ENCODE data around the gene C1QTNF12. TPM values are rescaled to one million over a fixed set of nuclear protein-coding genes. Genes with fewer than 3 reads are reported as not detected.

Gene C1QTNF12
- total and polyA plus RNA-seq, 2 experiments from 2014 or later, result 4.1 to 4.2 TPM

DNA sequence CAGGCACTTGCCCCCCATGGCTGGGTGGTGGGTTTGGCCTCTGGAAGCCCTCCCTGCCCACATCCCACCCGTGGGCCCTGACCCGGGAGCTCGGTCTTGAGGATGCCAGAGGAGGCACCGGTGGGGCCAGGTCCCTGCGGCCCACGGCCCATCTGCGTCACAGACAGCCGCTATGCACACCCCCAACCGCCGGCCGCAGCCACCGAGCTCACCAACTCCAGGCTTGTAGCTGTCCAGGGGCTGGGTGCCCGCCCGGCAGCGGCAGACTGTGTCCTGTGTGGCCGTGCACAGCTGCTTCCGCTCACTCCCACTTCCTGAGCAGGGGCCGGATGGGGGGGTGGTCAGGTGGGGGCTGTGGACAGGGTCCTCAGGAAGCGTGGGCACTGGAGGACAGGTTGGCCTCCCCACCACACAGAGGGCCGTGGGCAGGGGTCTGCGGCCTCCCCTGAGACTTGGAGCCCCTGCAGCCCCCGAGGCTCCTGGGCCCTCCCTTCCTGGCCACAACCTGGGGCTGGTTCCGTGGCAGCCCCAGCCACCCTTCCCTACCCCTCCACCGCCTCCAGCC is 33.7 kb downstream of the C1QTNF12 start:
- Histone ChIP-seq H3K9me2 (ENCODE audit: insufficient read depth) (no peaks in the 10 kb centered on the region), H3K27me3 (ENCODE audit: insufficient read depth) (no peaks in the 10 kb centered on the region), H4K20me1 (replicated peaks; ENCODE audit: insufficient read depth) (no peaks in the 10 kb centered on the region; the same call in 1 of the 2 replicates), H2AFZ (no peak overlapping the region), H3K27ac (ENCODE audit: low read depth) (no peak overlapping the region), H3K4me2 (no peak overlapping the region), H3K4me3 (no peak overlapping the region), H3K79me2 (replicated peaks; ENCODE audit: insufficient read depth) (no peaks in the 10 kb centered on the region), H3K36me3 (ENCODE audit: insufficient read depth) (peaks cover 4% of the 10 kb centered on the region; the same call in 1 of the 2 replicates), H3F3A (replicated peaks; ENCODE audit: low read depth) (no peaks in the 10 kb centered on the region), H3K4me1 (ENCODE audit: insufficient read depth) (no peaks in the 10 kb centered on the region)
- Mint-ChIP-seq H3K36me3 (ENCODE audit: low read depth) (peaks cover 8% of the 10 kb centered on the region; the same call in 2 of the 3 replicates), H3K27me3 (ENCODE audit: insufficient read depth, low read depth, poor library complexity) (peaks cover 10% of the 10 kb centered on the region), H3K9me3 (no peaks in the 10 kb centered on the region; the same call in 2 of the 3 replicates), H3K4me3 (no peak overlapping the region), H3K27ac (no peak overlapping the region), H3K4me1 (no peaks in the 10 kb centered on the region)
- ATAC-seq (no peak), DNase-seq (ENCODE audit: low spot score) (no peak)
- TF ChIP-seq JUNB (IDR thresholded peaks at IDR 0.05; ENCODE audit: unreplicated experiment), result no peak
- TF ChIP-seq, protein P1, sequence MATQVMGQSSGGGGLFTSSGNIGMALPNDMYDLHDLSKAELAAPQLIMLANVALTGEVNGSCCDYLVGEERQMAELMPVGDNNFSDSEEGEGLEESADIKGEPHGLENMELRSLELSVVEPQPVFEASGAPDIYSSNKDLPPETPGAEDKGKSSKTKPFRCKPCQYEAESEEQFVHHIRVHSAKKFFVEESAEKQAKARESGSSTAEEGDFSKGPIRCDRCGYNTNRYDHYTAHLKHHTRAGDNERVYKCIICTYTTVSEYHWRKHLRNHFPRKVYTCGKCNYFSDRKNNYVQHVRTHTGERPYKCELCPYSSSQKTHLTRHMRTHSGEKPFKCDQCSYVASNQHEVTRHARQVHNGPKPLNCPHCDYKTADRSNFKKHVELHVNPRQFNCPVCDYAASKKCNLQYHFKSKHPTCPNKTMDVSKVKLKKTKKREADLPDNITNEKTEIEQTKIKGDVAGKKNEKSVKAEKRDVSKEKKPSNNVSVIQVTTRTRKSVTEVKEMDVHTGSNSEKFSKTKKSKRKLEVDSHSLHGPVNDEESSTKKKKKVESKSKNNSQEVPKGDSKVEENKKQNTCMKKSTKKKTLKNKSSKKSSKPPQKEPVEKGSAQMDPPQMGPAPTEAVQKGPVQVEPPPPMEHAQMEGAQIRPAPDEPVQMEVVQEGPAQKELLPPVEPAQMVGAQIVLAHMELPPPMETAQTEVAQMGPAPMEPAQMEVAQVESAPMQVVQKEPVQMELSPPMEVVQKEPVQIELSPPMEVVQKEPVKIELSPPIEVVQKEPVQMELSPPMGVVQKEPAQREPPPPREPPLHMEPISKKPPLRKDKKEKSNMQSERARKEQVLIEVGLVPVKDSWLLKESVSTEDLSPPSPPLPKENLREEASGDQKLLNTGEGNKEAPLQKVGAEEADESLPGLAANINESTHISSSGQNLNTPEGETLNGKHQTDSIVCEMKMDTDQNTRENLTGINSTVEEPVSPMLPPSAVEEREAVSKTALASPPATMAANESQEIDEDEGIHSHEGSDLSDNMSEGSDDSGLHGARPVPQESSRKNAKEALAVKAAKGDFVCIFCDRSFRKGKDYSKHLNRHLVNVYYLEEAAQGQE (IDR thresholded peaks at IDR 0.05; ENCODE audit: unreplicated experiment), result no peak
- TF ChIP-seq, protein P2, sequence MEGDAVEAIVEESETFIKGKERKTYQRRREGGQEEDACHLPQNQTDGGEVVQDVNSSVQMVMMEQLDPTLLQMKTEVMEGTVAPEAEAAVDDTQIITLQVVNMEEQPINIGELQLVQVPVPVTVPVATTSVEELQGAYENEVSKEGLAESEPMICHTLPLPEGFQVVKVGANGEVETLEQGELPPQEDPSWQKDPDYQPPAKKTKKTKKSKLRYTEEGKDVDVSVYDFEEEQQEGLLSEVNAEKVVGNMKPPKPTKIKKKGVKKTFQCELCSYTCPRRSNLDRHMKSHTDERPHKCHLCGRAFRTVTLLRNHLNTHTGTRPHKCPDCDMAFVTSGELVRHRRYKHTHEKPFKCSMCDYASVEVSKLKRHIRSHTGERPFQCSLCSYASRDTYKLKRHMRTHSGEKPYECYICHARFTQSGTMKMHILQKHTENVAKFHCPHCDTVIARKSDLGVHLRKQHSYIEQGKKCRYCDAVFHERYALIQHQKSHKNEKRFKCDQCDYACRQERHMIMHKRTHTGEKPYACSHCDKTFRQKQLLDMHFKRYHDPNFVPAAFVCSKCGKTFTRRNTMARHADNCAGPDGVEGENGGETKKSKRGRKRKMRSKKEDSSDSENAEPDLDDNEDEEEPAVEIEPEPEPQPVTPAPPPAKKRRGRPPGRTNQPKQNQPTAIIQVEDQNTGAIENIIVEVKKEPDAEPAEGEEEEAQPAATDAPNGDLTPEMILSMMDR (conservative IDR thresholded peaks at IDR 0.05; ENCODE audit: low read depth in 2 of 2), result no peak
- no peak for TF ChIP-seq ZNF331 (CRISPR knock-in tag; IDR thresholded peaks at IDR 0.05; ENCODE audit: low read depth)
- TF ChIP-seq, protein P3, sequence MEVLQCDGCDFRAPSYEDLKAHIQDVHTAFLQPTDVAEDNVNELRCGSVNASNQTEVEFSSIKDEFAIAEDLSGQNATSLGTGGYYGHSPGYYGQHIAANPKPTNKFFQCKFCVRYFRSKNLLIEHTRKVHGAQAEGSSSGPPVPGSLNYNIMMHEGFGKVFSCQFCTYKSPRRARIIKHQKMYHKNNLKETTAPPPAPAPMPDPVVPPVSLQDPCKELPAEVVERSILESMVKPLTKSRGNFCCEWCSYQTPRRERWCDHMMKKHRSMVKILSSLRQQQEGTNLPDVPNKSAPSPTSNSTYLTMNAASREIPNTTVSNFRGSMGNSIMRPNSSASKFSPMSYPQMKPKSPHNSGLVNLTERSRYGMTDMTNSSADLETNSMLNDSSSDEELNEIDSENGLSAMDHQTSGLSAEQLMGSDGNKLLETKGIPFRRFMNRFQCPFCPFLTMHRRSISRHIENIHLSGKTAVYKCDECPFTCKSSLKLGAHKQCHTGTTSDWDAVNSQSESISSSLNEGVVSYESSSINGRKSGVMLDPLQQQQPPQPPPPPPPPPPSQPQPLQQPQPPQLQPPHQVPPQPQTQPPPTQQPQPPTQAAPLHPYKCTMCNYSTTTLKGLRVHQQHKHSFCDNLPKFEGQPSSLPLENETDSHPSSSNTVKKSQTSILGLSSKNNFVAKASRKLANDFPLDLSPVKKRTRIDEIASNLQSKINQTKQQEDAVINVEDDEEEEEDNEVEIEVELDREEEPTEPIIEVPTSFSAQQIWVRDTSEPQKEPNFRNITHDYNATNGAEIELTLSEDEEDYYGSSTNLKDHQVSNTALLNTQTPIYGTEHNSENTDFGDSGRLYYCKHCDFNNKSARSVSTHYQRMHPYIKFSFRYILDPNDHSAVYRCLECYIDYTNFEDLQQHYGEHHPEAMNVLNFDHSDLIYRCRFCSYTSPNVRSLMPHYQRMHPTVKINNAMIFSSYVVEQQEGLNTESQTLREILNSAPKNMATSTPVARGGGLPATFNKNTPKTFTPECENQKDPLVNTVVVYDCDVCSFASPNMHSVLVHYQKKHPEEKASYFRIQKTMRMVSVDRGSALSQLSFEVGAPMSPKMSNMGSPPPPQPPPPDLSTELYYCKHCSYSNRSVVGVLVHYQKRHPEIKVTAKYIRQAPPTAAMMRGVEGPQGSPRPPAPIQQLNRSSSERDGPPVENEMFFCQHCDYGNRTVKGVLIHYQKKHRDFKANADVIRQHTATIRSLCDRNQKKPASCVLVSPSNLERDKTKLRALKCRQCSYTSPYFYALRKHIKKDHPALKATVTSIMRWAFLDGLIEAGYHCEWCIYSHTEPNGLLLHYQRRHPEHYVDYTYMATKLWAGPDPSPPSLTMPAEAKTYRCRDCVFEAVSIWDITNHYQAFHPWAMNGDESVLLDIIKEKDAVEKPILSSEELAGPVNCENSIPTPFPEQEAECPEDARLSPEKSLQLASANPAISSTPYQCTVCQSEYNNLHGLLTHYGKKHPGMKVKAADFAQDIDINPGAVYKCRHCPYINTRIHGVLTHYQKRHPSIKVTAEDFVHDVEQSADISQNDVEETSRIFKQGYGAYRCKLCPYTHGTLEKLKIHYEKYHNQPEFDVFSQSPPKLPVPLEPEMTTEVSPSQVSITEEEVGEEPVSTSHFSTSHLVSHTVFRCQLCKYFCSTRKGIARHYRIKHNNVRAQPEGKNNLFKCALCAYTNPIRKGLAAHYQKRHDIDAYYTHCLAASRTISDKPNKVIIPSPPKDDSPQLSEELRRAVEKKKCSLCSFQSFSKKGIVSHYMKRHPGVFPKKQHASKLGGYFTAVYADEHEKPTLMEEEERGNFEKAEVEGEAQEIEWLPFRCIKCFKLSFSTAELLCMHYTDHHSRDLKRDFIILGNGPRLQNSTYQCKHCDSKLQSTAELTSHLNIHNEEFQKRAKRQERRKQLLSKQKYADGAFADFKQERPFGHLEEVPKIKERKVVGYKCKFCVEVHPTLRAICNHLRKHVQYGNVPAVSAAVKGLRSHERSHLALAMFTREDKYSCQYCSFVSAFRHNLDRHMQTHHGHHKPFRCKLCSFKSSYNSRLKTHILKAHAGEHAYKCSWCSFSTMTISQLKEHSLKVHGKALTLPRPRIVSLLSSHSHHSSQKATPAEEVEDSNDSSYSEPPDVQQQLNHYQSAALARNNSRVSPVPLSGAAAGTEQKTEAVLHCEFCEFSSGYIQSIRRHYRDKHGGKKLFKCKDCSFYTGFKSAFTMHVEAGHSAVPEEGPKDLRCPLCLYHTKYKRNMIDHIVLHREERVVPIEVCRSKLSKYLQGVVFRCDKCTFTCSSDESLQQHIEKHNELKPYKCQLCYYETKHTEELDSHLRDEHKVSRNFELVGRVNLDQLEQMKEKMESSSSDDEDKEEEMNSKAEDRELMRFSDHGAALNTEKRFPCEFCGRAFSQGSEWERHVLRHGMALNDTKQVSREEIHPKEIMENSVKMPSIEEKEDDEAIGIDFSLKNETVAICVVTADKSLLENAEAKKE (CRISPR knock-in tag; IDR thresholded peaks at IDR 0.05), result no peak
- TF ChIP-seq POLR2AphosphoS5 (IDR thresholded peaks at IDR 0.05; ENCODE audit: low read depth), result no peak
- TF ChIP-seq, protein P4, sequence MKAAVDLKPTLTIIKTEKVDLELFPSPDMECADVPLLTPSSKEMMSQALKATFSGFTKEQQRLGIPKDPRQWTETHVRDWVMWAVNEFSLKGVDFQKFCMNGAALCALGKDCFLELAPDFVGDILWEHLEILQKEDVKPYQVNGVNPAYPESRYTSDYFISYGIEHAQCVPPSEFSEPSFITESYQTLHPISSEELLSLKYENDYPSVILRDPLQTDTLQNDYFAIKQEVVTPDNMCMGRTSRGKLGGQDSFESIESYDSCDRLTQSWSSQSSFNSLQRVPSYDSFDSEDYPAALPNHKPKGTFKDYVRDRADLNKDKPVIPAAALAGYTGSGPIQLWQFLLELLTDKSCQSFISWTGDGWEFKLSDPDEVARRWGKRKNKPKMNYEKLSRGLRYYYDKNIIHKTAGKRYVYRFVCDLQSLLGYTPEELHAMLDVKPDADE (IDR thresholded peaks at IDR 0.05), result no peak
- TF ChIP-seq NANOG (IDR thresholded peaks at IDR 0.05; ENCODE audit: borderline replicate concordance), result no peak
- TF ChIP-seq ZNF114 (CRISPR knock-in tag; IDR thresholded peaks at IDR 0.05), result no peak
- TF ChIP-seq EZH2 (IDR thresholded peaks at IDR 0.05; ENCODE audit: low read depth, unreplicated experiment), result no peak
- no peak for TF ChIP-seq EZH2phosphoT487 (IDR thresholded peaks at IDR 0.05; ENCODE audit: unreplicated experiment)
- TF ChIP-seq STAT1 (IDR thresholded peaks at IDR 0.05; ENCODE audit: unreplicated experiment), result no peak
- no peak for TF ChIP-seq CREB1 (CRISPR knock-in tag; IDR thresholded peaks at IDR 0.05; ENCODE audit: low read depth)
